HG03196 (cell line): ENCODE results near the gene GPX1.
"Not testable (repeated sequence)": the region's sequence is repeated elsewhere in the genome, so short reads cannot be mapped to it uniquely, and the experiment has no call there.

ENCODE experiments used
- ATAC-seq: cut with Tn5 transposase; IDR thresholded peaks from one replicate; pipeline ENCODE4 v1.9.1; 2021; ENCODE audit not compliant: unreplicated experiment

Gene GPX1

DNA sequence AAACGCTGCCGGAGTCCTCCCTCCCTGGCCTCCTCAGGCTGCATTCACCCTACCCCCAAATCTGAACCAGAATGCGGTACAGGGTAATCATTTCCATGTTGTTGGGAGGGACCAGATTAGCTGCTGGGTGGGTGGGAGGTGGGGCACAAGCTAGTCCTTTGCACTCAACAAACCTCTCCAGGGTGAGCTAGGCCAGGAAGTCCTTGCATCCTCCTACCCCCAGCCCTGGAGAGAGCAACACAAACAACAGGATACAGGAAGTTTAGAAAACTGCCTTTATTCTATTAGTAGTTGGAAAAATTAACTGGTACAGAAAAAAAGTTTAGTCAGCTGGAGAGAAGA is 702 bp upstream of the GPX1 start:
- ATAC-seq: no peak

DNA sequence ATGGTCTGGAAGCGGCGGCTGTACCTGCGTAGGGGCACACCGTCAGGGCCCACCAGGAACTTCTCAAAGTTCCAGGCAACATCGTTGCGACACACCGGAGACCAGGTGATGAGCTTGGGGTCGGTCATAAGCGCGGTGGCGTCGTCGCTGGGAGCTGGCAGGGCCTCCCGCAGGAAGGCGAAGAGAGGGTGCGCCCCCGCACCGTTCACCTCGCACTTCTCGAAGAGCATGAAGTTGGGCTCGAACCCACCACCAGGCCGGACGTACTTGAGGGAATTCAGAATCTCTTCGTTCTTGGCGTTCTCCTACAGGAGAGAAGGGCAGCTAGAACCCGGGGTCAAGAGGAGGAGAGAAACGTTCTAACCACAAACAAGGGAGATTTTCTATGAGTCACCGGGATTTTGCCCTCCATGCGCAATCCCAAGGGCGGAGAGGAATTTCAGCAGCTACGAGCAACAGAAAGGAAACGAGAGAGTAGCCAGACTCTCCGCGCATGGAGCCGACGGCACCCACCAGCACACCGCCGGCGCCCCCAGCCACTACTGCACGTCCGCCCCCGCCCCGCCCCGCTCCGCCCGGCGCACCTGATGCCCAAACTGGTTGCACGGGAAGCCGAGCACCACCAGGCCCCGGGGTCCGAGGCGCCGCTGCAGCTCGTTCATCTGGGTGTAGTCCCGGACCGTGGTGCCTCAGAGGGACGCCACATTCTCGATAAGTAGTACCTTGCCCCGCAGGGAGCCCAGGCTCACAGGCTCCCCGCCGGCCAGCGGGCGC is 523 bp downstream of the GPX1 start:
- peak; percentile 11 for ATAC-seq

- peak; percentile 10 for ATAC-seq
Observed at GRCh38 chr3:49357095-49357442, 1.1 kb downstream of the GPX1 start.

DNA sequence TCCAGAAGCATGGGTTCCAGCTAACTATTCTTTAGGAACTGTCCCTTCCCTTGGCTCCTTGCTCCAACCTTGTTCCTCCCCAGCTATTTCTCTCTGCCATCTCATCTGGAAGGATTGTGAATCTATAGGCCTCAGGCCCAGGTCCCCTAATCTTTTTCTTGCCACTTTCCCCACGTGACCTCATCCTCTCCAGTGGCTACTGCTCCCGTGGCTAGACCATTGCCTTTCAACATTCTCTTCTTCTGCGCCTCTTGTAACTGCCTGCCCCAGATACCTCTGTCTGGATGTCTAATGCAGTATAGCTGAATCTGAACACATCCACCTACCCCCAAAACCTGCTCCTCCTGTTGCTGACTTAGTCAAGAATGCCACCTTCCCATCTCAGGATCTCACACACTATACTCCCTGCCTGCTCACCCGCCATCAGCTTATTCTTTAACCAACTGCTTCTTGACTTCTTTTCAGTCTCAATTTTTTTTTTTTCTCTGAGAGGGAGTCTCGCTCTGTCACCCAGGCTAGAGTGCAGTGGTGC is 5.2 kb downstream of the GPX1 start:
- no peak for ATAC-seq

GRCh38 chr3:49352281-49352680 is 5.9 kb downstream of the GPX1 start:
- no peak for ATAC-seq

GRCh38 chr3:49351521-49352011 is 6.6 kb downstream of the GPX1 start:
- no peak for ATAC-seq

DNA sequence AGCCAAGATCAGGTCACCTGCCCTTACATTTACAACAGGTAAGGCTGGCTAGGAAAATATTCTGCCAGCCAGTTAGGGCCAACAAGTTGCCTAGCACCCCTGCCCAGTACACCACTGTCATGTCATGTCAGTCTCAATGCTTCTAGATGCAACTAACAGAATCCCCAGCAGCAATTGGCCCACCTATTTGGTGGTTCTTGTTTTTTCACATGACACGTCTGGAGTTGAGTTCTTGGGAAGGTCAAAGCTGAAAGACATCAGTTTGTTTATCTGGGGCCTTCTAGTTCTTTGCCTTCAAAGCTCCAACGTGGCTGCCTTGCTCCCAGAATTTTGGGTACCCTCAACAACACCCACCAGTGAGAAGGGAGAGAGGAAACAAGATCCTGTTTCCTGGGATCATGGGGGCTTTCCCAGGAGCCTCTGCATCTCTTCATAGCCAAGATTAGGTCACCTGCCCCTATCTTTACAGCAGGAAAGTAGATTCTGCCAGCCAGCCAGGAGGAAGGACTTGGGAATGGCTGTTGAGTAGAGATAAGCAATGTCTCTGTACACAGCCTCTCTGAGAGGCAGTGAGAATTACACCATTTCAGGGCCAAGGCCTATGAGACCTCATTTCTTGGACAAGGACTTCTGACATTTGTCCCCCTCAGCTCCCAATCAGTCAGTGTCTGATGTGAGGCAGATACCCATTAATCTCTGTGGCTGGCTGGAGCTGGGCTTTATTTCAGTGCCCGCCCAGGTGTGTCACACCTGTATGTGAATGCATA is 8.6 kb downstream of the GPX1 start:
- ATAC-seq: no peak

- ATAC-seq: not testable (repeated sequence)
Observed at GRCh38 chr3:49348361-49348760, 9.8 kb downstream of the GPX1 start.

DNA sequence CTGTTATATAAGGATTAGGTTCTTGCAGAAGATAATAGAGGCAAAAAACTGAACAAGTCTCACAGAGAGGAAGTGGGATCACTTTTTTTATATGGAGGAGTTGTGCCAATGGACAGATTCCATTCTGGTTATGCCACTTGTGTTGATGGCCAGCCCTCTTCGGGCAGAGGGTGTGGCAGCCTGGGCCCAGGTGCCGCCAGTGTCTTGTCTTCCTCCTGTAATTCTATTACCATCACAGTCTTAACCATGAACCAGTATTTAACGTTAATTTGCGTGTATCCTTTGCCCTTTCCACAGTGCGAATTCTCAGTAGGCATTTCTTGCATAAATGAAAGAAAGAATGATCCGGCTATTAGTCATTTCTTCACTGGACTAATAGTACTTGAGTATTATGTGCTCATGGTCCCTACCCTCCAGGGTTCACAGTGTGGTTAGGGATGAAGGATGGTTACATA is 11.3 kb downstream of the GPX1 start:
- ATAC-seq: no peak

DNA sequence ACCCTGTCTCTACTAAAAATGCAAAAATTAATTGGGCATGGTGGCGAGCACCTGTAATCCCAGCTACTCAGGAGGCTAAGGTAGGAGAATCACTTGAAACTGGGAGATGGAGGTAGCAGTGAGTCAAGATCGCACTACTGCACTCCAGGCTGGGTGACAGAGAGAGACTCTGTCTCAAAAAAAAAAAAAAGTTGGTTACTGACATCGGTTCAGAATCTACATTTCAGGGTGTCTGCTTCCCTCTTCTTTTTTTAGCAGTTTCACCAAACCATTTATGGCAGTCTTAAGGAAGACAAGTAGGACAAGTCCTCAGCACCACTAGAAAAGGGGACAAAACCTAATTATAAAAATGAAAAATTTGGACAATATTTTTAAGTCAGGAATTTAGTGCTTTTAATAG is 15.0 kb downstream of the GPX1 start:
- no peak for ATAC-seq

DNA sequence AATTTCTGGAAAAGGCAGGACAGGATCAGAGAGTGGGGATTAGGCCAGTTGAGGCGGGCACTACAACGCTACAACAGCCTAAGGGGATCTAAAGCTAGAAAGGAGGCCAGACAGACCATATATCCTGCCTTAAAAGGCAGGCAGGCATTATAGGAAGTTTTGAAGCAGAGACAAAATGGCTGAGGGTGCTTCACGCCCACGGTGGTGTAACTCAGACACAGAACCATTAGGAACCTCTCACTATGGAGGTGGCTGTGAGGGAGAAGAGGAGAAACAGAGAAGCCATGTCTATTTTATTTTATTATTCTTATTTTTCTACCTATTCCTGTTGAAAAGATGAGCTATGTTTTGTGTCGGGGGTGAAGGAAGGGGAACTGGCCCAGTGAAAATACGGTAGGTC is 16.2 kb downstream of the GPX1 start:
- ATAC-seq: no peak

GRCh38 chr3:49339941-49340800 is 18.0 kb downstream of the GPX1 start, which contains the start of gene USP4:
Gene USP4 (minus strand): TSS chr3:49340053. CDS start chr3:49340024, 29 bp downstream.
- ATAC-seq: peak; percentile 86

DNA sequence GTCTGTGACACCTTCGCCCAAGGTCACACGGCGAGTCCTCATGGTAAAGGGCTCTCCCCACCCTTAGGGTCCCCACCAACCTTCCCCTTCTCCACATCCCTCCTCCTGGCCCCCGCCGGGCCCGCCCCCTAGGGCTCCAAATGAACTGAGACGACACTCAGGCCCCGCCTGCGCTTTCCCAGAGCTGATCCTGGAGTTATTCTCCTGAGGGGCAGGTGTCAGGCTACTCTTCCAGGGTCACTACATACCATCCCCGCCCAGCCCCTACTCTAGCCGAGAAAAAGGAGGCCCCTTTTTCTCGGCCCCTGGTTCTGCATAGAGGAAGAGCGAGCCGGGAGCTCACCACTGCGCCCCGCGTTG is 18.6 kb downstream of the GPX1 start:
- peak; percentile 11 for ATAC-seq

- no peak for ATAC-seq
Observed at GRCh38 chr3:49333916-49334633, 24.1 kb downstream of the GPX1 start.

GRCh38 chr3:49333091-49333490 is 25.1 kb downstream of the GPX1 start:
- ATAC-seq: no peak

- ATAC-seq: no peak
Observed at GRCh38 chr3:49329186-49329585, 29.0 kb downstream of the GPX1 start.

DNA sequence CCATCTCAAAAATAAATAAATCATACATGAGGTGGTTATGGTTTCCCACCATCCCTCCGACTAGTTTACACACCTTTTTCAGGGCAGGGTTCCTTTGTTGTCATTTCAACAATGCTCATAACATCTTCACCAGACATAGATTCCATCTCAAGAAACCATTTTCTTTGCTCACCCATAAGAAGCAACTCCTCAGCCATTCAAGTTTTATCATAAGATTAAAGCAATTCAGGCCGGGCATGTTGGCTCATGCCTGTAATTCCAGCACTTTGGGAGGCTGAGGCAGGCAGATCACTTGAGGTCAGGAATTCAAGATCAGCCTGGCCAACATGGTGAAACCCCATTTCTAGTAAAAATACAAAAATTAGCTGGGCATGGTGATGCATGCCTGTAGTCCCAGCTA is 29.8 kb downstream of the GPX1 start:
- not testable (repeated sequence) for ATAC-seq

DNA sequence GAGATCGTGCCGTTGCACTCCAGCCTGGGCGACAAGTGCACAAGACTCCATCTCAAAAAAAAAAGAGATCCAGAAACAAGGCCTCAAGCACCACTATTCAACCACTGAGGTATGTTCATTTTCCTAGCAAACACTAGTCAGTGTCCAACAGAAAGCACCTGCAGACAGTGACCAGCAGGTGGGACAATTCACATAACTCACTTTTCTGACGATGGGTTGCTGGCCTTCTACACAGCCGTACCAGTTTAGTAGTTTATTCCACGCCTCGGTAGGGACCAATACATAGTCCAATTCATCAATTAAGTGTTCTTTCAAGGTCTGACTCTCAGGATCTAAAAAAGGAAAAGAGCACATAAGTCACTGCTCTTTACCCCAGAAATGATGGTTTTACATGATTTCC is 30.7 kb downstream of the GPX1 start:
- no peak for ATAC-seq

DNA sequence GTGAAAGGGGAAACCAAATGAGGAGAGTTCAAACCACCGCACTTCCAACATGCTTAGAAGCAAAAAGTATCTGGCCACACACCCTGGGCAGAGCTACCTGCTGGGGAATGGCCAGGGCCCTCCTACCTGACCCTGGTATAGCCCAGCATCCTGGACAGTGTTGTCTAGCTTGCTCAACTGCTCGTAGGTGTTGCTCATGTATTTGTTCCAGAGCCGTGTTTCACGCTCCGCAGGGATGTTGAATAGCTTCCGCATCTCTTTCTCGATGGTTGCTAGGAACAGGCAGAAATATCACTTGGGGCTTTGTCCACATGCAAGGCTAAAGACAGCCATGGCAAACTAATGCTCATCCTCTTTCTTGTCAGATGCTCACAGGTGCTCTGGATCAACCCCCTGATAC is 33.4 kb downstream of the GPX1 start:
- ATAC-seq: no peak

GRCh38 chr3:49316696-49317457 is 41.3 kb downstream of the GPX1 start:
- no peak for ATAC-seq
